HepG2 (cell line): ENCODE data around the gene ZMYND8. TPM values are rescaled to one million over a fixed set of nuclear protein-coding genes. Genes with fewer than 3 reads are reported as not detected.

ENCODE experiments used
- ATAD3A ChIP-seq: sonication (generic); formaldehyde crosslinking; IDR thresholded peaks from 2 replicates; pipeline ENCODE4 v1.4.0; 2020; ENCODE audit warnings: missing genetic modification reagents
- CBX1 ChIP-seq: IDR thresholded peaks from one replicate; pipeline ENCODE4 v1.6.1; 2016; ENCODE audit warnings: antibody characterized with exemption, low read depth
- HOXA7 ChIP-seq: sonication (generic); formaldehyde crosslinking; IDR thresholded peaks from 2 replicates; pipeline ENCODE4 v1.8.1; 2022; ENCODE audit warnings: mild to moderate bottlenecking, missing genetic modification reagents, moderate library complexity
- IRF2 ChIP-seq: IDR thresholded peaks from 2 replicates; pipeline ENCODE4 v1.6.1; 2018; ENCODE audit warnings: missing genetic modification reagents, missing compliant biosample characterization
- JUNB ChIP-seq: sonication (generic); formaldehyde crosslinking; IDR thresholded peaks from 2 replicates; pipeline ENCODE4 v1.8.0; 2022; ENCODE audit warnings: missing genetic modification reagents, mild to moderate bottlenecking, borderline replicate concordance
- KAT8 ChIP-seq: IDR thresholded peaks from 2 replicates; pipeline ENCODE4 v1.6.1; 2016; ENCODE audit warnings: missing genetic modification reagents, missing compliant biosample characterization
- NR3C1 ChIP-seq: sonication (generic); formaldehyde crosslinking; IDR thresholded peaks from 2 replicates; pipeline ENCODE4 v1.4.0; 2020; ENCODE audit warnings: missing genetic modification reagents
- PHF21A ChIP-seq: sonication (generic); formaldehyde crosslinking; IDR thresholded peaks from 2 replicates; pipeline ENCODE4 v1.5.0; 2020; ENCODE audit warnings: mild to moderate bottlenecking, missing genetic modification reagents
- POGZ ChIP-seq: sonication (generic); formaldehyde crosslinking; IDR thresholded peaks from 2 replicates; pipeline ENCODE4 v1.4.0; 2020; ENCODE audit warnings: mild to moderate bottlenecking, missing genetic modification reagents
- PPARG ChIP-seq: conservative IDR thresholded peaks from 2 replicates; pipeline ENCODE4 v1.6.1; 2016; ENCODE audit warnings: missing biosample characterization, missing genetic modification reagents
- REPIN1 ChIP-seq: sonication (generic); formaldehyde crosslinking; IDR thresholded peaks from 2 replicates; pipeline ENCODE4 v1.8.0; 2022; ENCODE audit warnings: missing genetic modification reagents, low read depth, mild to moderate bottlenecking, borderline replicate concordance
- SOX5 ChIP-seq: IDR thresholded peaks from 2 replicates; pipeline ENCODE4 v1.6.1; 2016; ENCODE audit warnings: borderline replicate concordance
- TEAD3 ChIP-seq: optimal IDR thresholded peaks from 2 replicates; pipeline ENCODE3; 2016; ENCODE audit warnings: borderline replicate concordance
- ZNF34 ChIP-seq: sonication (generic); formaldehyde crosslinking; IDR thresholded peaks from 2 replicates; pipeline ENCODE4 v1.4.0; 2020; ENCODE audit warnings: mild to moderate bottlenecking, missing genetic modification reagents, borderline replicate concordance
- ZNF367 ChIP-seq: sonication (generic); formaldehyde crosslinking; IDR thresholded peaks from 2 replicates; pipeline ENCODE4 v1.4.0; 2020; ENCODE audit warnings: missing genetic modification reagents, borderline replicate concordance
- ZNF556 ChIP-seq: sonication (generic); formaldehyde crosslinking; IDR thresholded peaks from 2 replicates; pipeline ENCODE4 v1.4.0; 2020; ENCODE audit warnings: mild to moderate bottlenecking, missing genetic modification reagents, borderline replicate concordance
- ZNF589 ChIP-seq: sonication (generic); formaldehyde crosslinking; conservative IDR thresholded peaks from 2 replicates; pipeline ENCODE4 v1.8.0; 2022; ENCODE audit warnings: mild to moderate bottlenecking, moderate library complexity, missing genetic modification reagents
- ZNF660 ChIP-seq: sonication (generic); formaldehyde crosslinking; IDR thresholded peaks from 2 replicates; pipeline ENCODE4 v1.5.1; 2020; ENCODE audit warnings: mild to moderate bottlenecking, low read depth, missing genetic modification reagents, borderline replicate concordance
- polyA plus RNA-seq, 8 experiments: library from polyadenylated mRNA; depleted of rRNA in 3 of 8; stranded (reverse) in 7 of 8; unstranded in 1 of 8; fragments of >200 nt; fragmentation: Illumina TruSeq in 4 of 8; extraction: Trizol in 4 of 8; gene quantifications; 2 replicates each; pipeline versions ENCODE4 v1.2.1 to v1.2.3, GENCODE V29; 2011 to 2016; ENCODE audit warnings: low read depth in 4 of 8, missing spikeins in 1 of 8, mixed read lengths in 1 of 8; ENCODE audit not compliant: insufficient read depth in 1 of 8
- total RNA-seq, 5 experiments: library from RNA; depleted of rRNA; stranded (reverse); fragments of >200 nt; fragmentation: Illumina TruSeq; extraction: Trizol; gene quantifications; 2 replicates each; pipeline ENCODE4 v1.2.3, GENCODE V29; 2016; ENCODE audit warnings: low read depth in 1 of 5
- TF ChIP-seq, protein P1 (sequence below), 2 experiments: fragments of 450-650 bp in 1 of 2; sonication (generic) in 1 of 2; formaldehyde crosslinking in 1 of 2; IDR thresholded peaks; 2 replicates each; pipeline versions ENCODE4 v1.6.1 to v1.8.0; 2016 to 2022; ENCODE audit warnings: antibody characterized with exemption in 1 of 2, mild to moderate bottlenecking in 1 of 2, missing genetic modification reagents in 1 of 2

Gene ZMYND8
- total and polyA plus RNA-seq, 2 of the 13 experiments (the other 11 are each of a cell fraction or from before 2014, with no cell fraction given): 53.9 to 84.7 TPM

DNA sequence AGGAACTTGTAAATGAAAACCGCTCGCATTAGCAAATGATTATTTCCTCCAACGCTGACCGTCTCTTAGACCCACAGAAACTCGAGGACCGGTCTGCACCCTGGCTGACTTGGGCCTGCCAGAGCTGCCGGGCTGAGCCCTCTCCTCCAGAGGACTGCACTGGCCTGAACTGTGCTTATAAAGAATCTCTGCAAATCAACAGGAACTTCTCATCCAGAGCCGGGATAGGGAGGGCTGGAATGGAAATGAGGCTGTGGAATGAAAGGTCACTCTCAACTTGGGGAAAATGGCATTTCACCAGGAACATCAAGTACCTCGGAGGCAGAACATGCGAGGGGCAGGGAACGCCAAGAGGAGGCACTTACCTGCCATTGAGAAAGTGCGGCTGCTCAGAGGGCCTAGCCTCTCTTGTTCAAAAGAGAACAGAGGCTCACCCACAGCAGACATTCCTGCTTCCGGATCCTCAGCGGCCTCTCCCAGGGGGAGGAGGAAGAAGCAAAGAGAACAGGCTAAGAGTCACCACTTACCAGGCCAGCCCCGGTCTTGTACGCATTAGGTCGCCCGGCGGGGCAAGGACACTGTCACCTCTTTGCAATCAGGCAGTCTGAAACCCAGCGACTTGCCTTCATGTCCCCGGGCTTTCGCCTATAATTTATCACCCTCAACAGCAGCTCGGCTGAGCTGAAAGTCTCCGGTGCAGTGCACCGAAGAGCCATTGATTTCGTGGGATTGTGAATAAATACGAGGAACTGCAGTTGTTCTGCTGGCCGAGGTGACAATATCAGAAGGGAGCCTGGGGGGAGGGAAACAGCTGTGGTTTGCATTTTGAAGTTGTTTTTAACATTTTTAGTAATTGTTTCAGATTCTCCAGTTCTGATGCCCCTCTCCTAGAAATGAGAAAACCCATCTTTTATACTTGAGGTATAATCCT lies 37.6 kb downstream of the ZMYND8 start (continued):
- peak; percentile 47; the same call in 1 of the 2 replicates for TF ChIP-seq ZNF556
- no peak for TF ChIP-seq REPIN1 (CRISPR knock-in tag)
- no peak for TF ChIP-seq NR3C1 (CRISPR knock-in tag)
- TF ChIP-seq CBX1: no peak
- no peak for TF ChIP-seq ZNF367 (CRISPR knock-in tag)
- TF ChIP-seq POGZ (CRISPR knock-in tag): no peak
- TF ChIP-seq ZNF34 (CRISPR knock-in tag): peak; percentile 52; the same call in 1 of the 2 replicates
- TF ChIP-seq SOX5 (CRISPR knock-in tag): no peak
- TF ChIP-seq ATAD3A (CRISPR knock-in tag): no peak
- no peak for TF ChIP-seq ZNF660
- TF ChIP-seq, protein P1, sequence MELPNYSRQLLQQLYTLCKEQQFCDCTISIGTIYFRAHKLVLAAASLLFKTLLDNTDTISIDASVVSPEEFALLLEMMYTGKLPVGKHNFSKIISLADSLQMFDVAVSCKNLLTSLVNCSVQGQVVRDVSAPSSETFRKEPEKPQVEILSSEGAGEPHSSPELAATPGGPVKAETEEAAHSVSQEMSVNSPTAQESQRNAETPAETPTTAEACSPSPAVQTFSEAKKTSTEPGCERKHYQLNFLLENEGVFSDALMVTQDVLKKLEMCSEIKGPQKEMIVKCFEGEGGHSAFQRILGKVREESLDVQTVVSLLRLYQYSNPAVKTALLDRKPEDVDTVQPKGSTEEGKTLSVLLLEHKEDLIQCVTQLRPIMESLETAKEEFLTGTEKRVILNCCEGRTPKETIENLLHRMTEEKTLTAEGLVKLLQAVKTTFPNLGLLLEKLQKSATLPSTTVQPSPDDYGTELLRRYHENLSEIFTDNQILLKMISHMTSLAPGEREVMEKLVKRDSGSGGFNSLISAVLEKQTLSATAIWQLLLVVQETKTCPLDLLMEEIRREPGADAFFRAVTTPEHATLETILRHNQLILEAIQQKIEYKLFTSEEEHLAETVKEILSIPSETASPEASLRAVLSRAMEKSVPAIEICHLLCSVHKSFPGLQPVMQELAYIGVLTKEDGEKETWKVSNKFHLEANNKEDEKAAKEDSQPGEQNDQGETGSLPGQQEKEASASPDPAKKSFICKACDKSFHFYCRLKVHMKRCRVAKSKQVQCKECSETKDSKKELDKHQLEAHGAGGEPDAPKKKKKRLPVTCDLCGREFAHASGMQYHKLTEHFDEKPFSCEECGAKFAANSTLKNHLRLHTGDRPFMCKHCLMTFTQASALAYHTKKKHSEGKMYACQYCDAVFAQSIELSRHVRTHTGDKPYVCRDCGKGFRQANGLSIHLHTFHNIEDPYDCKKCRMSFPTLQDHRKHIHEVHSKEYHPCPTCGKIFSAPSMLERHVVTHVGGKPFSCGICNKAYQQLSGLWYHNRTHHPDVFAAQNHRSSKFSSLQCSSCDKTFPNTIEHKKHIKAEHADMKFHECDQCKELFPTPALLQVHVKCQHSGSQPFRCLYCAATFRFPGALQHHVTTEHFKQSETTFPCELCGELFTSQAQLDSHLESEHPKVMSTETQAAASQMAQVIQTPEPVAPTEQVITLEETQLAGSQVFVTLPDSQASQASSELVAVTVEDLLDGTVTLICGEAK (IDR thresholded peaks at IDR 0.05): no peak
- TF ChIP-seq, protein P1 (CRISPR knock-in tag; IDR thresholded peaks at IDR 0.05): no peak
- no peak; the same call in 1 of the 2 replicates for TF ChIP-seq KAT8 (CRISPR knock-in tag)
- TF ChIP-seq IRF2 (CRISPR knock-in tag): no peak; the same call in 1 of the 2 replicates
- TF ChIP-seq JUNB (CRISPR knock-in tag): no peak
- TF ChIP-seq ZNF589 (CRISPR knock-in tag): no peak
- TF ChIP-seq PPARG (CRISPR knock-in tag): no peak
- no peak; the same call in 1 of the 2 replicates for TF ChIP-seq PHF21A (CRISPR knock-in tag)
- no peak for TF ChIP-seq HOXA7 (CRISPR knock-in tag)
- TF ChIP-seq TEAD3 (CRISPR knock-in tag): no peak
